ENCODE results near the gene RFC2. TPM values are rescaled to one million over a fixed set of nuclear protein-coding genes. Genes with fewer than 3 reads are reported as not detected.

RFC2 gene
- total RNA-seq, 1 donor from 2014 or later = 71.3 TPM

GRCh38 chr7:74185016-74185415 lies 69.2 kb downstream of the RFC2 start:
- TF ChIP-seq, protein P1, sequence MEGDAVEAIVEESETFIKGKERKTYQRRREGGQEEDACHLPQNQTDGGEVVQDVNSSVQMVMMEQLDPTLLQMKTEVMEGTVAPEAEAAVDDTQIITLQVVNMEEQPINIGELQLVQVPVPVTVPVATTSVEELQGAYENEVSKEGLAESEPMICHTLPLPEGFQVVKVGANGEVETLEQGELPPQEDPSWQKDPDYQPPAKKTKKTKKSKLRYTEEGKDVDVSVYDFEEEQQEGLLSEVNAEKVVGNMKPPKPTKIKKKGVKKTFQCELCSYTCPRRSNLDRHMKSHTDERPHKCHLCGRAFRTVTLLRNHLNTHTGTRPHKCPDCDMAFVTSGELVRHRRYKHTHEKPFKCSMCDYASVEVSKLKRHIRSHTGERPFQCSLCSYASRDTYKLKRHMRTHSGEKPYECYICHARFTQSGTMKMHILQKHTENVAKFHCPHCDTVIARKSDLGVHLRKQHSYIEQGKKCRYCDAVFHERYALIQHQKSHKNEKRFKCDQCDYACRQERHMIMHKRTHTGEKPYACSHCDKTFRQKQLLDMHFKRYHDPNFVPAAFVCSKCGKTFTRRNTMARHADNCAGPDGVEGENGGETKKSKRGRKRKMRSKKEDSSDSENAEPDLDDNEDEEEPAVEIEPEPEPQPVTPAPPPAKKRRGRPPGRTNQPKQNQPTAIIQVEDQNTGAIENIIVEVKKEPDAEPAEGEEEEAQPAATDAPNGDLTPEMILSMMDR (IDR thresholded peaks at IDR 0.05) = no peak
- TF ChIP-seq EZH2phosphoT487 (IDR thresholded peaks at IDR 0.05) = no peak
- no peak for TF ChIP-seq EZH2 (IDR thresholded peaks at IDR 0.05)
- H3K27me3 Mint-ChIP-seq (ENCODE audit: insufficient read depth, low read depth) = no peaks in the 10 kb centered on the region
- DNase-seq (ENCODE audit: low spot score) = no peak
- Histone ChIP-seq H3K79me2 (ENCODE audit: low read depth) (peaks cover 100% of the 10 kb centered on the region), H3K4me3 (no peak overlapping the region), H3K27ac (no peak overlapping the region), H3F3A (ENCODE audit: low read depth) (peaks cover 16% of the 10 kb centered on the region), H2AFZ (replicated peaks) (no peak overlapping the region), H3K36me3 (peaks cover 10% of the 10 kb centered on the region), H3K27me3 (no peaks in the 10 kb centered on the region), H3K9me3 (ENCODE audit: low read depth) (no peaks in the 10 kb centered on the region), H3K4me2 (no peak overlapping the region), H4K20me1 (ENCODE audit: low read depth) (peaks cover 100% of the 10 kb centered on the region), H3K9ac (no peak overlapping the region), H3K4me1 (no peaks in the 10 kb centered on the region)
- H3K27ac Mint-ChIP-seq = no peak overlapping the region
- H3K4me1 Mint-ChIP-seq = peaks cover 5% of the 10 kb centered on the region
- H3K9me3 Mint-ChIP-seq = no peaks in the 10 kb centered on the region
- H3K4me3 Mint-ChIP-seq = no peak overlapping the region
- peaks cover 30% of the 10 kb centered on the region for H3K36me3 Mint-ChIP-seq

DNA sequence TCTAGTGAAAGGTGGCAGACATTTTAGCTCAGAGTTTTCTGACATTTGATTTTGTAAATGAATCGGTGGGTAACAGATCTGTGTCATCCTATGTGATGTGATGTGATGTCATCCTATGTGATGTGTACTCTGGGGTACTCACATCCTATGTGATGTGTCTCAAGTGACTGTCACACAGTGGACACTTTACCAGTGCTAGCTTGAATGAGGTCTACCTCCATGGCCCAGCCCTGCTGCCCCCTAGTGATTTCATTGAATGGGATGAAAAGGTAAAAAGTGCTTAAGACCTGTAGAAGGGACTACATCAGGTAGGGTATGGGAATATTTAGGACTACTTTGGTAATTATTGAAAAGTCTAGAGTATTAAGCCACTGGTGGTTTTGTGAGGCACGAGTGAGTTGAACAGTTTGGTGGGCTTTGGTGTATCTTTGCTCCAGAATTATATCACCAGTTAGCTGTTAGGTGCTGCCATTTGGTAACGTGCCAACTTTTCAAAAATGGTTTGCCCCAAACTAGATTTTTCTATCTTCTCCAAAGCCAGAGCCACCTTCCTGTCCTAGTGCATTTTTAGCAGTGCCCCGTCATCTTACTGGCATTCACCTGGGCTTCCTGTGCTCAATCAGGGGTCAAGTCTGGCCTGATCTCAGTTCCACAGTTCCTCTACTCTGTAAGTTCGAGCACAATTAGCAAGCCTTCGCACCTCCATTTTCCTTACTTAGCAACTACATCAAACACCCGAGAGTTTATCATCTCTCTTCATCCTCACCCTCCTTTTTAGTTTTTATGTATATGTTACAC lies 70.3 kb downstream of the RFC2 start:
- Mint-ChIP-seq H3K9me3 (no peaks in the 10 kb centered on the region), H3K27ac (no peak overlapping the region), H3K36me3 (peaks cover 27% of the 10 kb centered on the region), H3K4me1 (peaks cover 7% of the 10 kb centered on the region), H3K27me3 (ENCODE audit: insufficient read depth, low read depth) (no peaks in the 10 kb centered on the region), H3K4me3 (no peak overlapping the region)
- Histone ChIP-seq H3K79me2 (ENCODE audit: low read depth) (peaks cover 100% of the 10 kb centered on the region), H2AFZ (replicated peaks) (no peak overlapping the region), H3K27ac (no peak overlapping the region), H3K9ac (no peak overlapping the region), H3K4me3 (no peak overlapping the region), H3F3A (ENCODE audit: low read depth) (peaks cover 16% of the 10 kb centered on the region), H3K27me3 (no peaks in the 10 kb centered on the region), H3K9me3 (ENCODE audit: low read depth) (no peaks in the 10 kb centered on the region), H3K4me1 (no peaks in the 10 kb centered on the region), H3K36me3 (no peaks in the 10 kb centered on the region), H3K4me2 (no peak overlapping the region), H4K20me1 (ENCODE audit: low read depth) (peaks cover 100% of the 10 kb centered on the region)
- no peak for TF ChIP-seq EZH2phosphoT487 (IDR thresholded peaks at IDR 0.05)
- no peak for TF ChIP-seq EZH2 (IDR thresholded peaks at IDR 0.05)
- TF ChIP-seq, protein P1 (IDR thresholded peaks at IDR 0.05) = peak; percentile 46
- DNase-seq (ENCODE audit: low spot score) = peak; percentile 43

GRCh38 chr7:74183142-74183541 lies 71.1 kb downstream of the RFC2 start:
- Histone ChIP-seq H4K20me1 (ENCODE audit: low read depth) (peaks cover 100% of the 10 kb centered on the region), H3K27me3 (no peaks in the 10 kb centered on the region), H3K9me3 (ENCODE audit: low read depth) (no peaks in the 10 kb centered on the region), H3K4me2 (no peak overlapping the region), H3K4me1 (no peaks in the 10 kb centered on the region), H3K27ac (no peak overlapping the region), H3K9ac (peak overlapping the region; percentile 40), H3K79me2 (ENCODE audit: low read depth) (peaks cover 100% of the 10 kb centered on the region), H3K4me3 (no peak overlapping the region), H3F3A (ENCODE audit: low read depth) (peaks cover 16% of the 10 kb centered on the region), H2AFZ (replicated peaks) (no peak overlapping the region), H3K36me3 (no peaks in the 10 kb centered on the region)
- H3K4me1 Mint-ChIP-seq = peaks cover 11% of the 10 kb centered on the region
- peaks cover 23% of the 10 kb centered on the region for H3K36me3 Mint-ChIP-seq
- no peak overlapping the region for H3K4me3 Mint-ChIP-seq
- no peak for DNase-seq (ENCODE audit: low spot score)
- no peak overlapping the region for H3K27ac Mint-ChIP-seq
- no peak for TF ChIP-seq EZH2 (IDR thresholded peaks at IDR 0.05)
- no peak for TF ChIP-seq EZH2phosphoT487 (IDR thresholded peaks at IDR 0.05)
- TF ChIP-seq, protein P1 (IDR thresholded peaks at IDR 0.05) = no peak
- no peaks in the 10 kb centered on the region for H3K9me3 Mint-ChIP-seq
- H3K27me3 Mint-ChIP-seq (ENCODE audit: insufficient read depth, low read depth) = no peaks in the 10 kb centered on the region
